Endothelial cell of umbilical vein (primary cell): ENCODE data around the gene AFAP1L2. TPM values are rescaled to one million over a fixed set of nuclear protein-coding genes. Genes with fewer than 3 reads are reported as not detected.

Experiments
- BruUV-seq: library from RNA; stranded (reverse); fragments of 400-500 nt; replicated peaks from 2 replicates; lab custom pipeline; 2021; lab: Mats Ljungman, UMichigan
- CTCF ChIA-PET: fragments of 300-600, 350-600 bp; sonication (Branson Sonifier 250); formaldehyde crosslinking; loops from one replicate; lab custom pipeline; 2021; ENCODE audit warnings: antibody characterized with exemption, inconsistent platforms; lab: Charles Lee
- POLR2A ChIA-PET: fragments of 300-600, 350-600 bp; sonication (Branson Sonifier 250); formaldehyde crosslinking; loops from one replicate; lab custom pipeline; 2021; ENCODE audit warnings: antibody characterized with exemption, inconsistent platforms; lab: Charles Lee
- DNase-seq: peaks from one replicate; pipeline ENCODE4 v3.0.0-alpha.2; 2011; ENCODE audit warnings: low read depth, low spot score
- FAIRE-seq: peaks from 2 replicates; lab custom pipeline; 2011; peaks lifted over from hg19 to GRCh38; lab: Jason Lieb, UNC
- H2AFZ ChIP-seq: 2 replicates; pipeline ENCODE4 v1.6.0; 2012; ENCODE audit warnings: low read depth, low read length, control low read depth, inconsistent platforms
- H3K27ac ChIP-seq: 2 replicates; pipeline ENCODE4 v1.5.1; 2011; ENCODE audit warnings: low read depth, mild to moderate bottlenecking, control low read depth, low read length, moderate library complexity; ENCODE audit not compliant: insufficient read depth
- H3K27me3 ChIP-seq, 2 experiments: 2 replicates each; pipeline versions ENCODE4 v1.6.0 to v1.6.1; 2011; ENCODE audit warnings: low read length in 2 of 2, mixed read lengths in 1 of 2; ENCODE audit not compliant: control insufficient read depth in 2 of 2, insufficient read depth in 2 of 2
- H3K36me3 ChIP-seq, 2 experiments: 2 replicates in 1 of 2; 3 replicates in 1 of 2; pipeline ENCODE4 v1.5.1; 2011; ENCODE audit warnings: low read length in 2 of 2, mild to moderate bottlenecking in 1 of 2, moderate library complexity in 1 of 2; ENCODE audit not compliant: control insufficient read depth in 2 of 2, insufficient read depth in 2 of 2; ENCODE audit errors: extremely low read depth in 1 of 2
- H3K4me1 ChIP-seq: 3 replicates; pipeline ENCODE4 v1.5.1; 2011; ENCODE audit warnings: mild to moderate bottlenecking, low read length; ENCODE audit not compliant: control insufficient read depth, insufficient read depth; ENCODE audit errors: extremely low read depth
- H3K4me2 ChIP-seq: 2 replicates; pipeline ENCODE4 v1.6.1; 2011; ENCODE audit warnings: low read length, control low read depth, mixed read lengths; ENCODE audit not compliant: insufficient read depth
- H3K4me3 ChIP-seq, 3 experiments: fragments of 200-600 bp in 1 of 3; sonication (generic), shearing (Covaris generic) in 1 of 3; replicated peaks in 1 of 3; 2 replicates each; pipeline ENCODE4 v1.5.1; 2011 to 2016; ENCODE audit warnings: control low read depth in 3 of 3, low read length in 3 of 3, mild to moderate bottlenecking in 2 of 3, inconsistent platforms in 1 of 3, low read depth in 1 of 3, moderate library complexity in 1 of 3; ENCODE audit not compliant: insufficient read depth in 1 of 3
- H3K79me2 ChIP-seq: 2 replicates; pipeline ENCODE4 v1.6.0; 2012; ENCODE audit warnings: low read length, inconsistent platforms; ENCODE audit not compliant: control insufficient read depth, insufficient read depth
- H3K9ac ChIP-seq: replicated peaks from 2 replicates; pipeline ENCODE3; 2011; ENCODE audit warnings: low read length, control low read depth; ENCODE audit not compliant: insufficient read depth; ENCODE audit errors: extremely low read depth
- H3K9me1 ChIP-seq: replicated peaks from 3 replicates; pipeline ENCODE4 v1.6.0; 2011; ENCODE audit warnings: mild to moderate bottlenecking, low read length; ENCODE audit not compliant: control insufficient read depth, insufficient read depth; ENCODE audit errors: extremely low read depth
- H3K9me3 ChIP-seq: replicated peaks from 2 replicates; pipeline ENCODE4 v1.5.1; 2012; ENCODE audit warnings: low read length, inconsistent platforms; ENCODE audit not compliant: control insufficient read depth, insufficient read depth
- H4K20me1 ChIP-seq: replicated peaks from 2 replicates; pipeline ENCODE3; 2011; ENCODE audit warnings: mild to moderate bottlenecking, low read length; ENCODE audit not compliant: control insufficient read depth, insufficient read depth; ENCODE audit errors: extremely low read depth
- EZH2 ChIP-seq: IDR thresholded peaks from 2 replicates; pipeline ENCODE4 v1.6.1; 2012; ENCODE audit warnings: borderline replicate concordance, low read depth, mild to moderate bottlenecking, moderate library complexity, low read length, inconsistent platforms; ENCODE audit not compliant: severe bottlenecking
- FOS ChIP-seq: IDR thresholded peaks from 2 replicates; pipeline ENCODE4 v1.6.1; 2011; ENCODE audit warnings: mild to moderate bottlenecking, low read length, moderate library complexity, borderline replicate concordance; ENCODE audit not compliant: insufficient read depth
- MYC ChIP-seq: IDR thresholded peaks from one replicate; pipeline ENCODE4 v1.6.1; 2011; ENCODE audit warnings: mild to moderate bottlenecking, low read depth, low read length
- dilution Hi-C: fragments of 300-500 bp; cut with MboI; formaldehyde crosslinking; loops from one replicate; pipeline ENCODE4 v1.15.0; 2019; ENCODE audit warnings: low sequenced_read_pairs; ENCODE audit not compliant: extremely low pct_ligation_motif_present
- intact Hi-C: fragments of 100-400 bp; cut with micrococcal nuclease; formaldehyde crosslinking; loops from one replicate; pipeline ENCODE4 v1.10.0; 2022
- polyA plus RNA-seq, 4 experiments: library from polyadenylated mRNA; depleted of rRNA in 3 of 4; stranded (reverse) in 3 of 4; unstranded in 1 of 4; fragments of >200 nt; gene quantifications; 2 replicates each; pipeline versions ENCODE4 v1.2.1 to v1.2.3, GENCODE V29; 2011 to 2012; ENCODE audit warnings: missing spikeins in 1 of 4
- total RNA-seq: library from RNA; stranded (reverse); gene quantifications from 2 replicates; pipeline ENCODE4 v1.2.3, GENCODE V29; 2021
- TF ChIP-seq, protein P1 (sequence below), 2 donors: IDR thresholded peaks; 1 replicate in 1 of 2; 2 replicates in 1 of 2; pipeline ENCODE4 v1.5.1; 2011; ENCODE audit warnings: low read length in 2 of 2, mild to moderate bottlenecking in 2 of 2, moderate library complexity in 2 of 2, control low read depth in 1 of 2, inconsistent platforms in 1 of 2, low read depth in 1 of 2; ENCODE audit not compliant: insufficient read depth in 1 of 2; ENCODE audit errors: extremely low read depth in 1 of 2

Gene AFAP1L2
- total and polyA plus RNA-seq, 2 donors (not counting 3 experiments of a cell fraction or from before 2014, with no cell fraction given) = 0.90 to 4.1 TPM

DNA sequence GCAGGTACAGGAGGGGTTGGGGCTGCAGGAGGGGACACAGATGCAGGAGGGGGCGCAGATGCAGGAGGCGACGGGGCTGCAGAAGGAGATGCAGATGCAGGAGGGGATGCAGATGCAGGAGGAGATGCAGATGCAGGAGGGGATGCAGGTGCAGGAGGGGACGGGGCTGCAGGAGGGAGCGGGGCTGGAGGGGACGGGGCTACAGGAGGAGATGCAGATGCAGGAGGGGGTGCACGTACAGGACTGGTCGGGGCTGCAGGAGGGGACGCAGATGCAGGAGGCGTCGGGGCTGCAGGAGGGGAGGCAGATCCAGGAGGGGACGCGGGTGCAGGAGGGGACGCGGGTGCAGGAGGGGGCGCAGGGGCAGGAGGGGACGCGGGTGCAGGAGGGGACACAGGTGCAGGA lies 98.8 kb downstream of the AFAP1L2 start:
- Histone ChIP-seq H3K27me3 (peaks cover 2 to 9% of the 10 kb centered on the region in 2 experiments), H3K36me3 (no peaks in the 10 kb centered on the region), H3K4me3 (no peak overlapping the region), H3K9me3 (no peaks in the 10 kb centered on the region), H2AFZ (no peak overlapping the region), H3K9me1 (no peaks in the 10 kb centered on the region), H3K27ac (no peak overlapping the region), H3K9ac (no peak overlapping the region), H3K4me1 (peaks cover 8% of the 10 kb centered on the region), H4K20me1 (no peaks in the 10 kb centered on the region), H3K4me2 (no peak overlapping the region), H3K79me2 (no peaks in the 10 kb centered on the region)
- no peak for FAIRE-seq
- ChIA-PET CTCF (no interaction called here), POLR2A (no interaction called here)
- no peak for DNase-seq
- BruUV-seq = no TSS peak
- intact Hi-C loops (loop anchor here (2.0 kb wide), 1 partner anchor 601 kb away; no protein-coding TSS in a partner anchor), dilution Hi-C loops (no loop called here)
- TF ChIP-seq FOS (no peak), EZH2 (no peak), MYC (no peak)

DNA sequence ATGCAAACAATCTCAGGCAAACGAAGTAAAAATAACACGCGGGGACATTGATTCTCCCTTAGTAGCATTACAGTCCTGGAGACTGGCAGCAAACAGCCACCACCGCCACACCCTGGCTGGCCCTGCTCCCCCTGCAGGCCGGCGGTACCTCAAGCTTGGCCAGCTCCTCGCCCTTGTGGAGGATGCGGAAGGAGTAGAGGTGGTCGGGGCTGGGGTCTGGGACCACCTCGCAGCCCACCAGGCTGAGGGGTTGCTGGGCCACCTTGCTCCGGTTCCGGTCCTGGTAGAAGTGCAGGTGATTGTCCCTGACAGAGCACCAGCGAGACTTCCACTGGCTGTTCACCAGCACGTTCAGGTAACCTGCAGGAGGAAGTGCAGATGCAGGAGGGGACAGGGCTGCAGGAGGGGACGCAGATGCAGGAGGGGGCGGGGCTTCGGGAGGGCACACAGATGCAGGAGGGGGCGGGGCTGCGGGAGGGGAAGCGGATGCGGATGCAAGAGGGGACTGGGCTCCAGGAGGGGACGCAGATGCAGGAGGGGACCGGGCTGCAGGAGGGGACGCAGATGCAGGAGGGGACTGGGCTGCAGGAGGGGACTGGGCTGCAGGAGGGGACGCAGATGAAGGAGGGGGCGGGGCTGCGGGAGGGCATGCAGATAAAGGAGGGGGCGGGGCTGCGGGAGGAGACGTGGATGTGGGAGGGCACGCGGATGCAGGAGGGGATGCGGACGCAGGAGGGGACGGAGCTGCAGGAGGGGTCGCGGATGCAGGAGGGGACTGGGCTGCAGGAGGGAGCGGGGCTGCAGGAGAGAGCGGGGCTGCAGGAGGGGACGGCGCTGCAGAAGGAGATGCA lies 99.5 kb downstream of the AFAP1L2 start:
- POLR2A ChIA-PET = no interaction called here
- Histone ChIP-seq H3K9ac (peak overlapping the region; percentile 8), H3K9me3 (no peaks in the 10 kb centered on the region), H3K79me2 (no peaks in the 10 kb centered on the region), H3K27me3 (peaks cover 2 to 9% of the 10 kb centered on the region in 2 experiments), H3K4me1 (peaks cover 8% of the 10 kb centered on the region), H2AFZ (peak overlapping the region; percentile 30), H3K9me1 (no peaks in the 10 kb centered on the region), H3K36me3 (no peaks in the 10 kb centered on the region), H3K4me3 (peak overlapping the region in 1 of 3 experiments; percentile 12), H4K20me1 (no peaks in the 10 kb centered on the region), H3K27ac (no peak overlapping the region), H3K4me2 (peak overlapping the region; percentile 40)
- no TSS peak for BruUV-seq
- TF ChIP-seq MYC = no peak
- TF ChIP-seq, protein P1, sequence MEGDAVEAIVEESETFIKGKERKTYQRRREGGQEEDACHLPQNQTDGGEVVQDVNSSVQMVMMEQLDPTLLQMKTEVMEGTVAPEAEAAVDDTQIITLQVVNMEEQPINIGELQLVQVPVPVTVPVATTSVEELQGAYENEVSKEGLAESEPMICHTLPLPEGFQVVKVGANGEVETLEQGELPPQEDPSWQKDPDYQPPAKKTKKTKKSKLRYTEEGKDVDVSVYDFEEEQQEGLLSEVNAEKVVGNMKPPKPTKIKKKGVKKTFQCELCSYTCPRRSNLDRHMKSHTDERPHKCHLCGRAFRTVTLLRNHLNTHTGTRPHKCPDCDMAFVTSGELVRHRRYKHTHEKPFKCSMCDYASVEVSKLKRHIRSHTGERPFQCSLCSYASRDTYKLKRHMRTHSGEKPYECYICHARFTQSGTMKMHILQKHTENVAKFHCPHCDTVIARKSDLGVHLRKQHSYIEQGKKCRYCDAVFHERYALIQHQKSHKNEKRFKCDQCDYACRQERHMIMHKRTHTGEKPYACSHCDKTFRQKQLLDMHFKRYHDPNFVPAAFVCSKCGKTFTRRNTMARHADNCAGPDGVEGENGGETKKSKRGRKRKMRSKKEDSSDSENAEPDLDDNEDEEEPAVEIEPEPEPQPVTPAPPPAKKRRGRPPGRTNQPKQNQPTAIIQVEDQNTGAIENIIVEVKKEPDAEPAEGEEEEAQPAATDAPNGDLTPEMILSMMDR (IDR thresholded peaks at IDR 0.05; ENCODE audit: extremely low read depth in 1 of 2, insufficient read depth in 1 of 2, low read depth in 1 of 2, low read length in 2 of 2) = peak; percentile 52 to 81
- dilution Hi-C loops (no loop called here), intact Hi-C loops (loop anchor here (1.0 to 2.0 kb wide), 12 partner anchors 100 to 826 kb away; partner anchors contain the start of gene AFAP1L2)
- FAIRE-seq (no peak), DNase-seq (no peak)
- CTCF ChIA-PET = interaction anchor here (0.6 to 2.7 kb wide), 63 partner anchors 8 to 1249 kb away, joined by 3 to 124 read pairs (median 6); partner anchors contain the start of gene FHIP2A
